Endothelial cell of umbilical vein (primary cell): Measurements from ENCODE around the gene ARHGEF28. TPM values are rescaled to one million over a fixed set of nuclear protein-coding genes. Genes with fewer than 3 reads are reported as not detected.

ENCODE experiments used
- BruUV-seq: library from RNA; stranded (reverse); fragments of 400-500 nt; replicated peaks from 2 replicates; lab custom pipeline; 2021; lab: Mats Ljungman, UMichigan
- CTCF ChIA-PET: fragments of 300-600, 350-600 bp; sonication (Branson Sonifier 250); formaldehyde crosslinking; loops from one replicate; lab custom pipeline; 2021; ENCODE audit warnings: antibody characterized with exemption, inconsistent platforms; lab: Charles Lee
- POLR2A ChIA-PET: fragments of 300-600, 350-600 bp; sonication (Branson Sonifier 250); formaldehyde crosslinking; loops from one replicate; lab custom pipeline; 2021; ENCODE audit warnings: antibody characterized with exemption, inconsistent platforms; lab: Charles Lee
- DNase-seq: peaks from one replicate; pipeline ENCODE4 v3.0.0-alpha.2; 2011; ENCODE audit warnings: low read depth, low spot score
- FAIRE-seq: peaks from 2 replicates; lab custom pipeline; 2011; peaks lifted over from hg19 to GRCh38; lab: Jason Lieb, UNC
- H2AFZ ChIP-seq: 2 replicates; pipeline ENCODE4 v1.6.0; 2012; ENCODE audit warnings: low read depth, low read length, control low read depth, inconsistent platforms
- H3K27ac ChIP-seq: 2 replicates; pipeline ENCODE4 v1.5.1; 2011; ENCODE audit warnings: low read depth, mild to moderate bottlenecking, control low read depth, low read length, moderate library complexity; ENCODE audit not compliant: insufficient read depth
- H3K27me3 ChIP-seq, 2 experiments: 2 replicates each; pipeline versions ENCODE4 v1.6.0 to v1.6.1; 2011; ENCODE audit warnings: low read length in 2 of 2, mixed read lengths in 1 of 2; ENCODE audit not compliant: control insufficient read depth in 2 of 2, insufficient read depth in 2 of 2
- H3K36me3 ChIP-seq, 2 experiments: 2 replicates in 1 of 2; 3 replicates in 1 of 2; pipeline ENCODE4 v1.5.1; 2011; ENCODE audit warnings: low read length in 2 of 2, mild to moderate bottlenecking in 1 of 2, moderate library complexity in 1 of 2; ENCODE audit not compliant: control insufficient read depth in 2 of 2, insufficient read depth in 2 of 2; ENCODE audit errors: extremely low read depth in 1 of 2
- H3K4me1 ChIP-seq: 3 replicates; pipeline ENCODE4 v1.5.1; 2011; ENCODE audit warnings: mild to moderate bottlenecking, low read length; ENCODE audit not compliant: control insufficient read depth, insufficient read depth; ENCODE audit errors: extremely low read depth
- H3K4me2 ChIP-seq: 2 replicates; pipeline ENCODE4 v1.6.1; 2011; ENCODE audit warnings: low read length, control low read depth, mixed read lengths; ENCODE audit not compliant: insufficient read depth
- H3K4me3 ChIP-seq, 3 experiments: fragments of 200-600 bp in 1 of 3; sonication (generic), shearing (Covaris generic) in 1 of 3; replicated peaks in 1 of 3; 2 replicates each; pipeline ENCODE4 v1.5.1; 2011 to 2016; ENCODE audit warnings: control low read depth in 3 of 3, low read length in 3 of 3, mild to moderate bottlenecking in 2 of 3, inconsistent platforms in 1 of 3, low read depth in 1 of 3, moderate library complexity in 1 of 3; ENCODE audit not compliant: insufficient read depth in 1 of 3
- H3K79me2 ChIP-seq: 2 replicates; pipeline ENCODE4 v1.6.0; 2012; ENCODE audit warnings: low read length, inconsistent platforms; ENCODE audit not compliant: control insufficient read depth, insufficient read depth
- H3K9ac ChIP-seq: replicated peaks from 2 replicates; pipeline ENCODE3; 2011; ENCODE audit warnings: low read length, control low read depth; ENCODE audit not compliant: insufficient read depth; ENCODE audit errors: extremely low read depth
- H3K9me1 ChIP-seq: replicated peaks from 3 replicates; pipeline ENCODE4 v1.6.0; 2011; ENCODE audit warnings: mild to moderate bottlenecking, low read length; ENCODE audit not compliant: control insufficient read depth, insufficient read depth; ENCODE audit errors: extremely low read depth
- H3K9me3 ChIP-seq: replicated peaks from 2 replicates; pipeline ENCODE4 v1.5.1; 2012; ENCODE audit warnings: low read length, inconsistent platforms; ENCODE audit not compliant: control insufficient read depth, insufficient read depth
- H4K20me1 ChIP-seq: replicated peaks from 2 replicates; pipeline ENCODE3; 2011; ENCODE audit warnings: mild to moderate bottlenecking, low read length; ENCODE audit not compliant: control insufficient read depth, insufficient read depth; ENCODE audit errors: extremely low read depth
- EZH2 ChIP-seq: IDR thresholded peaks from 2 replicates; pipeline ENCODE4 v1.6.1; 2012; ENCODE audit warnings: borderline replicate concordance, low read depth, mild to moderate bottlenecking, moderate library complexity, low read length, inconsistent platforms; ENCODE audit not compliant: severe bottlenecking
- GATA2 ChIP-seq: IDR thresholded peaks from 2 replicates; pipeline ENCODE4 v1.7.0; 2011; ENCODE audit warnings: low read depth, mild to moderate bottlenecking, moderate library complexity, mixed read lengths, low read length; ENCODE audit not compliant: insufficient read length, insufficient read depth
- JUN ChIP-seq: IDR thresholded peaks from 2 replicates; pipeline ENCODE4 v1.6.1; 2011; ENCODE audit warnings: borderline replicate concordance, low read depth; ENCODE audit not compliant: insufficient read length, insufficient read depth
- MAX ChIP-seq: IDR thresholded peaks from 2 replicates; pipeline ENCODE4 v1.6.1; 2011; ENCODE audit not compliant: insufficient read depth, insufficient read length
- MYC ChIP-seq: IDR thresholded peaks from one replicate; pipeline ENCODE4 v1.6.1; 2011; ENCODE audit warnings: mild to moderate bottlenecking, low read depth, low read length
- POLR2A ChIP-seq: IDR thresholded peaks from 2 replicates; pipeline ENCODE4 v1.6.1; 2012; ENCODE audit warnings: low read depth, mild to moderate bottlenecking, control low read depth, low read length
- POLR2AphosphoS5 ChIP-seq: IDR thresholded peaks from 2 replicates; pipeline ENCODE4 v1.6.1; 2012; ENCODE audit warnings: low read depth, mild to moderate bottlenecking, control low read depth, low read length, moderate library complexity; ENCODE audit not compliant: insufficient read depth
- dilution Hi-C: fragments of 300-500 bp; cut with MboI; formaldehyde crosslinking; loops from one replicate; pipeline ENCODE4 v1.15.0; 2019; ENCODE audit warnings: low sequenced_read_pairs; ENCODE audit not compliant: extremely low pct_ligation_motif_present
- intact Hi-C: fragments of 100-400 bp; cut with micrococcal nuclease; formaldehyde crosslinking; loops from one replicate; pipeline ENCODE4 v1.10.0; 2022
- polyA plus RNA-seq, 4 experiments: library from polyadenylated mRNA; depleted of rRNA in 3 of 4; stranded (reverse) in 3 of 4; unstranded in 1 of 4; fragments of >200 nt; gene quantifications; 2 replicates each; pipeline versions ENCODE4 v1.2.1 to v1.2.3, GENCODE V29; 2011 to 2012; ENCODE audit warnings: missing spikeins in 1 of 4
- total RNA-seq: library from RNA; stranded (reverse); gene quantifications from 2 replicates; pipeline ENCODE4 v1.2.3, GENCODE V29; 2021
- TF ChIP-seq, protein P1 (sequence below), 2 donors: IDR thresholded peaks; 1 replicate in 1 of 2; 2 replicates in 1 of 2; pipeline ENCODE4 v1.5.1; 2011; ENCODE audit warnings: low read length in 2 of 2, mild to moderate bottlenecking in 2 of 2, moderate library complexity in 2 of 2, control low read depth in 1 of 2, inconsistent platforms in 1 of 2, low read depth in 1 of 2; ENCODE audit not compliant: insufficient read depth in 1 of 2; ENCODE audit errors: extremely low read depth in 1 of 2

Gene ARHGEF28
- total and polyA plus RNA-seq, 2 donors (not counting 3 experiments of a cell fraction or from before 2014, with no cell fraction given), result 29.5 to 108 TPM

- CTCF ChIA-PET, result no interaction called here
- no peak overlapping the region for H3K27ac ChIP-seq
- TF ChIP-seq EZH2 (no peak), GATA2 (no peak), POLR2AphosphoS5 (no peak), POLR2A (no peak), JUN (no peak)
- TF ChIP-seq, protein P1, sequence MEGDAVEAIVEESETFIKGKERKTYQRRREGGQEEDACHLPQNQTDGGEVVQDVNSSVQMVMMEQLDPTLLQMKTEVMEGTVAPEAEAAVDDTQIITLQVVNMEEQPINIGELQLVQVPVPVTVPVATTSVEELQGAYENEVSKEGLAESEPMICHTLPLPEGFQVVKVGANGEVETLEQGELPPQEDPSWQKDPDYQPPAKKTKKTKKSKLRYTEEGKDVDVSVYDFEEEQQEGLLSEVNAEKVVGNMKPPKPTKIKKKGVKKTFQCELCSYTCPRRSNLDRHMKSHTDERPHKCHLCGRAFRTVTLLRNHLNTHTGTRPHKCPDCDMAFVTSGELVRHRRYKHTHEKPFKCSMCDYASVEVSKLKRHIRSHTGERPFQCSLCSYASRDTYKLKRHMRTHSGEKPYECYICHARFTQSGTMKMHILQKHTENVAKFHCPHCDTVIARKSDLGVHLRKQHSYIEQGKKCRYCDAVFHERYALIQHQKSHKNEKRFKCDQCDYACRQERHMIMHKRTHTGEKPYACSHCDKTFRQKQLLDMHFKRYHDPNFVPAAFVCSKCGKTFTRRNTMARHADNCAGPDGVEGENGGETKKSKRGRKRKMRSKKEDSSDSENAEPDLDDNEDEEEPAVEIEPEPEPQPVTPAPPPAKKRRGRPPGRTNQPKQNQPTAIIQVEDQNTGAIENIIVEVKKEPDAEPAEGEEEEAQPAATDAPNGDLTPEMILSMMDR (IDR thresholded peaks at IDR 0.05; ENCODE audit: extremely low read depth in 1 of 2, insufficient read depth in 1 of 2, low read depth in 1 of 2, low read length in 2 of 2), result no peak
- H2AFZ ChIP-seq, result no peak overlapping the region
- no TSS peak for BruUV-seq
- H3K9ac ChIP-seq, result no peak overlapping the region
- H3K4me2 ChIP-seq, result no peak overlapping the region
- no peaks in the 10 kb centered on the region for H3K9me1 ChIP-seq
- FAIRE-seq, result no peak
- no peaks in the 10 kb centered on the region for H3K27me3 ChIP-seq
- peaks cover 10% of the 10 kb centered on the region for H3K4me1 ChIP-seq
- no peak for DNase-seq
- peaks cover 11 to 12% of the 10 kb centered on the region in 2 experiments for H3K36me3 ChIP-seq
- H3K79me2 ChIP-seq, result peaks cover 2% of the 10 kb centered on the region
- POLR2A ChIA-PET, result no interaction called here
- intact Hi-C loops, result no loop called here
- dilution Hi-C loops, result no loop called here
- no peaks in the 10 kb centered on the region for H4K20me1 ChIP-seq
- H3K9me3 ChIP-seq, result no peaks in the 10 kb centered on the region
- no peak overlapping the region for H3K4me3 ChIP-seq
Measured at GRCh38 chr5:73921741-73922140, 295.7 kb downstream of the ARHGEF28 start.

GRCh38 chr5:73922224-73922623 is 296.2 kb downstream of the ARHGEF28 start:
- FAIRE-seq (no peak), DNase-seq (no peak)
- peaks cover 2% of the 10 kb centered on the region for H3K79me2 ChIP-seq
- BruUV-seq, result no TSS peak
- peaks cover 10% of the 10 kb centered on the region for H3K4me1 ChIP-seq
- dilution Hi-C loops (no loop called here), intact Hi-C loops (no loop called here)
- ChIA-PET CTCF (no interaction called here), POLR2A (no interaction called here)
- no peak overlapping the region for H3K27ac ChIP-seq
- peaks cover 11 to 12% of the 10 kb centered on the region in 2 experiments for H3K36me3 ChIP-seq
- no peaks in the 10 kb centered on the region for H3K9me3 ChIP-seq
- H2AFZ ChIP-seq, result no peak overlapping the region
- no peaks in the 10 kb centered on the region for H4K20me1 ChIP-seq
- H3K9me1 ChIP-seq, result no peaks in the 10 kb centered on the region
- H3K9ac ChIP-seq, result no peak overlapping the region
- no peaks in the 10 kb centered on the region for H3K27me3 ChIP-seq
- no peak overlapping the region for H3K4me3 ChIP-seq
- H3K4me2 ChIP-seq, result no peak overlapping the region
- TF ChIP-seq JUN (no peak), POLR2A (no peak), MYC (no peak), POLR2AphosphoS5 (no peak), GATA2 (no peak), MAX (no peak), EZH2 (no peak)
- TF ChIP-seq, protein P1 (IDR thresholded peaks at IDR 0.05; ENCODE audit: extremely low read depth in 1 of 2, insufficient read depth in 1 of 2, low read depth in 1 of 2, low read length in 2 of 2), result no peak
